IMR-90 (cell line): Measurements from ENCODE around the gene GUCY2F. TPM values are rescaled to one million over a fixed set of nuclear protein-coding genes. Genes with fewer than 3 reads are reported as not detected.

ENCODE experiments used
- polyA plus RNA-seq, 3 experiments: library from polyadenylated mRNA; depleted of rRNA; stranded (reverse); fragments of >200 nt; gene quantifications; 2 replicates each; pipeline ENCODE4 v1.2.3, GENCODE V29; 2012; ENCODE audit warnings: low replicate concordance in 1 of 3
- total RNA-seq: library from RNA; depleted of rRNA; stranded (reverse); fragments of >200 nt; gene quantifications from 2 replicates; pipeline ENCODE4 v1.2.3, GENCODE V29; 2012; rRNA removed

Gene GUCY2F
- total and polyA plus RNA-seq, 2 of the 4 experiments (the other 2 are of a cell fraction), result not detected

Other genes starting within 250 kb of the GUCY2F start
- gene NXT2, start 54.8 kb upstream of the GUCY2F start, total RNA-seq, result 8.1 and 11.7 TPM in 2 replicates
- 2.5 and 3.6 TPM in 2 replicates for gene NXT2, start 54.8 kb upstream of the GUCY2F start, polyA plus RNA-seq (2012; rRNA removed)
- 0.18 and 0.28 TPM in 2 replicates for gene KCNE5, start 143.1 kb upstream of the GUCY2F start, total RNA-seq
- gene KCNE5, start 143.1 kb upstream of the GUCY2F start, polyA plus RNA-seq (2012; rRNA removed), result 0.15 and 0.17 TPM in 2 replicates